Left renal pelvis (tissue), 4 donors: Measurements from ENCODE around the gene SPATA18. TPM values are rescaled to one million over a fixed set of nuclear protein-coding genes. Genes with fewer than 3 reads are reported as not detected.
"Not testable (repeated sequence)": the region's sequence is repeated elsewhere in the genome, so short reads cannot be mapped to it uniquely, and the experiment has no call there.

Experiments
- DNase-seq, 4 donors: peaks; one replicate each; pipeline ENCODE4 v3.0.0-alpha.2; 2013; ENCODE audit warnings: low read depth in 4 of 4, low spot score in 3 of 4
- polyA plus RNA-seq, 4 donors: library from polyadenylated mRNA; unstranded; fragments of 120-200 nt; gene quantifications; one replicate each; pipeline ENCODE4 v1.2.1, GENCODE V29; 2013; ENCODE audit not compliant: insufficient read length in 4 of 4

SPATA18 gene
- polyA plus RNA-seq, 4 donors, result 1.3 to 1.8 (median 1.5) TPM

GRCh38 chr4:52051615-52052474 is 741 bp downstream of the SPATA18 start:
- DNase-seq, result no peak

GRCh38 chr4:52052475-52052780 is 1.3 kb downstream of the SPATA18 start:
- no peak for DNase-seq

GRCh38 chr4:52054254-52054653 is 3.1 kb downstream of the SPATA18 start:
- DNase-seq, result no peak

GRCh38 chr4:52057196-52057595 is 6.1 kb downstream of the SPATA18 start:
- DNase-seq, result no peak

- DNase-seq, result no peak
Measured at GRCh38 chr4:52058275-52058674, 7.2 kb downstream of the SPATA18 start.

- DNase-seq, result no peak
Measured at GRCh38 chr4:52059372-52059771, 8.3 kb downstream of the SPATA18 start.

- DNase-seq, result no peak
Measured at GRCh38 chr4:52069571-52069970, 18.5 kb downstream of the SPATA18 start.

- no peak for DNase-seq
Measured at GRCh38 chr4:52071791-52072546, 20.9 kb downstream of the SPATA18 start.

- DNase-seq, result peak in 2 of 4 donors; percentile 16 to 30
Measured at GRCh38 chr4:52076731-52077130, 25.6 kb downstream of the SPATA18 start.

- no peak for DNase-seq
Measured at GRCh38 chr4:52079659-52080058, 28.6 kb downstream of the SPATA18 start.

GRCh38 chr4:52081216-52081615 is 30.1 kb downstream of the SPATA18 start:
- no peak for DNase-seq

GRCh38 chr4:52086425-52086824 is 35.3 kb downstream of the SPATA18 start:
- DNase-seq, result not testable (repeated sequence)

GRCh38 chr4:52091801-52092200 is 40.7 kb downstream of the SPATA18 start:
- DNase-seq, result no peak

GRCh38 chr4:52093466-52093865 is 42.4 kb downstream of the SPATA18 start:
- no peak for DNase-seq

- DNase-seq, result no peak
Measured at GRCh38 chr4:52094376-52095145, 43.5 kb downstream of the SPATA18 start.

- no peak for DNase-seq
Measured at GRCh38 chr4:52095374-52095773, 44.3 kb downstream of the SPATA18 start.

GRCh38 chr4:52096048-52096447 is 44.9 kb downstream of the SPATA18 start:
- no peak for DNase-seq

GRCh38 chr4:52098618-52099017 is 47.5 kb downstream of the SPATA18 start:
- no peak for DNase-seq

GRCh38 chr4:52099860-52100461 is 48.9 kb downstream of the SPATA18 start:
- no peak for DNase-seq

GRCh38 chr4:52102587-52102986 is 51.5 kb downstream of the SPATA18 start:
- DNase-seq, result no peak

- DNase-seq, result peak in 1 of 4 donors; percentile 16
Measured at GRCh38 chr4:52103319-52103718, 52.2 kb downstream of the SPATA18 start.
